Heart left ventricle (tissue), 16 donors: Measurements from ENCODE around the gene MEPE. TPM values are rescaled to one million over a fixed set of nuclear protein-coding genes. Genes with fewer than 3 reads are reported as not detected.

Experiments used
- ATAC-seq, 4 donors: fragments of 200-7000 bp; cut with Tn5 transposase; one replicate each; pipeline ENCODE4 v1.9.1; 2020 to 2022; ENCODE audit warnings: moderate library complexity in 4 of 4, mild to moderate bottlenecking in 3 of 4, moderate number of reproducible peaks in 1 of 4
- DNase-seq, 5 donors: peaks; one replicate each; pipeline ENCODE4 v3.0.0-alpha.2; 2020
- H3K27ac ChIP-seq, 12 donors: fragments of 200-600 bp; sonication (generic) in 4 of 12; one replicate each; pipeline versions ENCODE4 v1.5.0 to v1.8.0; 2016 to 2022; ENCODE audit warnings: mild to moderate bottlenecking in 2 of 12
- H3K27me3 ChIP-seq, 9 donors: fragments of 200-600 bp; sonication (generic) in 2 of 9; one replicate each; pipeline versions ENCODE4 v1.5.1 to v1.8.0; 2016 to 2022; ENCODE audit warnings: mild to moderate bottlenecking in 3 of 9
- H3K36me3 ChIP-seq, 9 donors: fragments of 200-600 bp; sonication (generic) in 2 of 9; one replicate each; pipeline versions ENCODE4 v1.5.0 to v1.8.0; 2018 to 2022; ENCODE audit warnings: mild to moderate bottlenecking in 2 of 9
- H3K4me1 ChIP-seq, 12 donors: fragments of 200-600 bp; sonication (generic) in 4 of 12; one replicate each; pipeline versions ENCODE4 v1.5.0 to v1.8.0; 2016 to 2022; ENCODE audit warnings: mild to moderate bottlenecking in 3 of 12
- H3K4me3 ChIP-seq, 12 donors: fragments of 200-600 bp; sonication (generic) in 4 of 12; one replicate each; pipeline versions ENCODE4 v1.5.0 to v1.8.0; 2017 to 2022; ENCODE audit warnings: mild to moderate bottlenecking in 9 of 12, moderate library complexity in 4 of 12
- H3K9me3 ChIP-seq, 12 donors: fragments of 200-600 bp; sonication (generic) in 4 of 12; one replicate each; pipeline versions ENCODE4 v1.5.0 to v1.8.0; 2016 to 2022; ENCODE audit warnings: mild to moderate bottlenecking in 1 of 12
- CTCF ChIP-seq, 12 donors: fragments of 200-600 bp; sonication (generic) in 4 of 12; IDR thresholded peaks; one replicate each; pipeline versions ENCODE4 v1.5.0 to v1.8.0; 2018 to 2022; ENCODE audit warnings: antibody characterized with exemption in 12 of 12, mild to moderate bottlenecking in 5 of 12
- POLR2A ChIP-seq, 2 donors: fragments of 450-650 bp; IDR thresholded peaks; one replicate each; pipeline ENCODE4 v1.6.1; 2017; ENCODE audit warnings: antibody characterized with exemption in 2 of 2, mild to moderate bottlenecking in 2 of 2, moderate library complexity in 2 of 2
- WGBS, 4 donors: extraction: QIAGEN DNeasy Blood & Tissue Kit in 2 of 4; methylation state at CpG; one replicate each; pipeline versions ENCODE4 v1.1.5 to v1.1.7; 2013 to 2018; 5-methylcytosine and 5-hydroxymethylcytosine counted together
- intact Hi-C, 10 donors: fragments of 100-400 bp; cut with DNase I; formaldehyde crosslinking; loops; one replicate each; pipeline versions ENCODE4 v1.11.1 to v1.14.2; 2022
- polyA plus RNA-seq, 2 donors: library from polyadenylated mRNA; stranded (reverse); fragments of 200-250 nt; gene quantifications; one replicate each; pipeline ENCODE4 v1.2.3, GENCODE V29; 2013
- total RNA-seq, 9 donors: library from RNA; depleted of rRNA in 2 of 9; stranded (reverse); fragments of >200 nt in 2 of 9; fragmentation: NEBNext Ultra II Directional in 3 of 9; extraction: Animal tissue kit (Norgen Biotek cat#: 25700) in 3 of 9; gene quantifications; one replicate each; pipeline versions ENCODE4 v1.1.0 to v1.2.4, GENCODE V29; 2016 to 2023
- donor health status: ischemic (EF 13 %, LVEDD 7.1; RV severe dilation, severe dysfunction).
- donor health status: healthy with polysubstance abuse.
- donor health status: DM: no; HTN: yes; CAD: no.
- donor health status: DM: no; HTN: no; CAD: no.
- donor health status: ischemic (EF 25% LVEDD 6.9; RV normal size, moderate dysfunction).
- donor health status: ischemic (EF 25% LVEDD 5.7; RV mildly dilated, moderate dysfunction).
- donor health status: healthy.
- donor health status: DM: yes; HTN: yes; CAD: no.
- donor health status: ischemic (EF 35%, LVEDD 5.7; RV mildly dilated, moderate dysfunction).
- donor health status: nonischemic (EF 11% LVEDD 7.7; RV severe dilation, severe dysfunction).
- donor health status: DM: yes; HTN: yes; CAD: no.
- donor health status: PGD.
- donor health status: ischemic (EF 29% LVEDD 5.4; RV normal size, mild dysfunction).
- donor health status: nonischemic (EF 23%, LVEDD 6.1; RV moderate dilation, normal function).

The MEPE gene
- total and polyA plus RNA-seq, 11 donors: not detected

GRCh38 chr4:87875191-87875590 is 42.4 kb downstream of the MEPE start:
- Histone ChIP-seq H3K4me3 (no peak overlapping the region), H3K27ac (no peak overlapping the region), H3K36me3 (no peaks in the 10 kb centered on the region), H3K27me3 (no peaks in the 10 kb centered on the region), H3K4me1 (peaks cover 0 to 20% (median 0%) of the 10 kb centered on the region in 12 donors), H3K9me3 (no peaks in the 10 kb centered on the region)
- WGBS, 4 donors: 55 to 92% (median 81%) methylated on average over 2 of the region's 2 CpGs
- no peak for DNase-seq
- intact Hi-C loops: no loop called here
- TF ChIP-seq CTCF (IDR thresholded peaks at IDR 0.05) (no peak), POLR2A (IDR thresholded peaks at IDR 0.05) (no peak)
- no peak for ATAC-seq

GRCh38 chr4:87880106-87880505 is 47.3 kb downstream of the MEPE start:
- intact Hi-C loops: no loop called here
- no peak for DNase-seq
- ATAC-seq: no peak
- H3K27me3 ChIP-seq: no peaks in the 10 kb centered on the region
- TF ChIP-seq POLR2A (IDR thresholded peaks at IDR 0.05): no peak
- TF ChIP-seq CTCF (IDR thresholded peaks at IDR 0.05): no peak
- H3K27ac ChIP-seq: no peak overlapping the region
- H3K36me3 ChIP-seq: no peaks in the 10 kb centered on the region
- no peaks in the 10 kb centered on the region for H3K4me1 ChIP-seq
- WGBS, 4 donors: 31 to 75% (median 49%) methylated on average over 1 of the region's 1 CpG
- no peaks in the 10 kb centered on the region for H3K9me3 ChIP-seq
- no peak overlapping the region for H3K4me3 ChIP-seq

GRCh38 chr4:87881115-87881514 is 48.3 kb downstream of the MEPE start:
- Histone ChIP-seq H3K9me3 (no peaks in the 10 kb centered on the region), H3K4me1 (no peaks in the 10 kb centered on the region), H3K4me3 (no peak overlapping the region), H3K36me3 (no peaks in the 10 kb centered on the region), H3K27me3 (peaks cover 0 to 3% (median 0%) of the 10 kb centered on the region in 9 donors), H3K27ac (no peak overlapping the region)
- ATAC-seq (no peak), DNase-seq (no peak)
- WGBS, 4 donors: 78 to 92% (median 80%) methylated on average over 1 of the region's 1 CpG
- intact Hi-C loops: no loop called here
- TF ChIP-seq POLR2A (IDR thresholded peaks at IDR 0.05) (no peak), CTCF (IDR thresholded peaks at IDR 0.05) (no peak)

- no peak for ATAC-seq
- no peaks in the 10 kb centered on the region for H3K9me3 ChIP-seq
- no peak for TF ChIP-seq CTCF (IDR thresholded peaks at IDR 0.05)
- no peak for TF ChIP-seq POLR2A (IDR thresholded peaks at IDR 0.05)
- DNase-seq: no peak
- no peak overlapping the region for H3K27ac ChIP-seq
- H3K4me1 ChIP-seq: no peaks in the 10 kb centered on the region
- WGBS, 4 donors: 28 to 77% (median 73%) methylated on average over 1 of the region's 1 CpG
- no peaks in the 10 kb centered on the region for H3K36me3 ChIP-seq
- H3K4me3 ChIP-seq: no peak overlapping the region
- intact Hi-C loops: no loop called here
- H3K27me3 ChIP-seq: peaks cover 0 to 3% (median 0%) of the 10 kb centered on the region in 9 donors
These were observed 49.6 kb downstream of the MEPE start for GRCh38 chr4:87882321-87882720.
